KMS-11 (cell line): Measurements from ENCODE around the gene GPC2.

ENCODE experiments used
- H2AFZ ChIP-seq: fragments of 200-600 bp; sonication (generic); 2 replicates; pipeline ENCODE4 v1.6.1; 2016; ENCODE audit warnings: antibody characterized with exemption, mixed run types, low read depth
- H3K27ac ChIP-seq: fragments of 200-600 bp; sonication (generic); 2 replicates; pipeline ENCODE4 v1.6.1; 2016; ENCODE audit warnings: mild to moderate bottlenecking, mixed run types
- H3K27me3 ChIP-seq: fragments of 200-600 bp; sonication (generic); 2 replicates; pipeline ENCODE4 v1.6.1; 2017; ENCODE audit warnings: mild to moderate bottlenecking, low read depth, mixed run types, moderate library complexity; ENCODE audit not compliant: insufficient read depth
- H3K36me3 ChIP-seq: fragments of 200-600 bp; sonication (generic); 2 replicates; pipeline ENCODE4 v1.6.1; 2017; ENCODE audit warnings: mild to moderate bottlenecking, mixed run types; ENCODE audit not compliant: insufficient read depth
- H3K4me1 ChIP-seq: fragments of 200-600 bp; sonication (generic); 2 replicates; pipeline ENCODE4 v1.6.1; 2016; ENCODE audit warnings: mild to moderate bottlenecking, low read depth, mixed run types; ENCODE audit not compliant: poor library complexity, severe bottlenecking
- H3K4me2 ChIP-seq: fragments of 200-600 bp; sonication (generic); 2 replicates; pipeline ENCODE4 v1.7.0; 2016; ENCODE audit warnings: mild to moderate bottlenecking, mixed run types
- H3K4me3 ChIP-seq: fragments of 200-600 bp; sonication (generic); IDR thresholded peaks from 2 replicates; pipeline ENCODE4 v1.6.1; 2017; ENCODE audit warnings: low read depth, low read length, mixed read lengths; ENCODE audit not compliant: insufficient read depth
- H3K79me2 ChIP-seq: fragments of 200-600 bp; sonication (generic); 2 replicates; pipeline ENCODE4 v1.6.1; 2016; ENCODE audit warnings: low read depth, mixed run types; ENCODE audit not compliant: insufficient read depth
- H3K9ac ChIP-seq: fragments of 200-600 bp; sonication (generic); 2 replicates; pipeline ENCODE4 v1.6.1; 2016; ENCODE audit warnings: mild to moderate bottlenecking, mixed run types
- H4K20me1 ChIP-seq: fragments of 200-600 bp; sonication (generic); 2 replicates; pipeline ENCODE4 v1.6.1; 2016; ENCODE audit warnings: mild to moderate bottlenecking, mixed run types; ENCODE audit not compliant: insufficient read depth
- CTCF ChIP-seq: fragments of 200-600 bp; sonication (generic); conservative IDR thresholded peaks from 2 replicates; pipeline ENCODE4 v1.6.1; 2017; ENCODE audit warnings: low read depth, mild to moderate bottlenecking, antibody characterized with exemption, low read length, moderate library complexity, mixed read lengths

Gene GPC2

GRCh38 chr7:100128637-100128963 lies 48.6 kb downstream of the GPC2 start:
- H3K4me3 ChIP-seq, result no peak overlapping the region
- H3K27ac ChIP-seq, result no peak overlapping the region
- H3K27me3 ChIP-seq, result peaks cover 4% of the 10 kb centered on the region; the same call in 1 of the 2 replicates
- H3K79me2 ChIP-seq, result 0 out of 2 replicates have a peak, but pooled peaks cover 6% of the 10 kb centered on the region
- no peaks in the 10 kb centered on the region for H3K36me3 ChIP-seq
- H3K4me1 ChIP-seq, result peaks cover 53% of the 10 kb centered on the region
- TF ChIP-seq CTCF, result no peak
- no peaks in the 10 kb centered on the region for H4K20me1 ChIP-seq
- peak overlapping the region; percentile 83; the same call in 1 of the 2 replicates for H3K4me2 ChIP-seq
- H2AFZ ChIP-seq, result peak overlapping the region; percentile 91; the same call in 1 of the 2 replicates
- H3K9ac ChIP-seq, result no peak overlapping the region

GRCh38 chr7:100127866-100128636 lies 49.1 kb downstream of the GPC2 start:
- Histone ChIP-seq H3K4me3 (no peak overlapping the region), H3K4me1 (peaks cover 53% of the 10 kb centered on the region), H2AFZ (peak overlapping the region; percentile 91), H3K4me2 (peak overlapping the region; percentile 83), H3K79me2 (0 out of 2 replicates have a peak, but pooled peaks cover 6% of the 10 kb centered on the region), H3K27ac (no peak overlapping the region), H3K9ac (peak overlapping the region; percentile 79; the same call in 1 of the 2 replicates), H4K20me1 (no peaks in the 10 kb centered on the region), H3K36me3 (no peaks in the 10 kb centered on the region), H3K27me3 (peaks cover 4% of the 10 kb centered on the region; the same call in 1 of the 2 replicates)
- no peak for TF ChIP-seq CTCF

GRCh38 chr7:100126931-100127865 lies 50.0 kb downstream of the GPC2 start, which contains the start of gene MBLAC1:
MBLAC1 (plus strand) TSS chr7:100126967; CDS start chr7:100127396, 429 bp downstream.
- no peaks in the 10 kb centered on the region for H4K20me1 ChIP-seq
- H3K4me2 ChIP-seq, result peak within 1 kb of the TSS; percentile 83
- peaks cover 46% of the 10 kb centered on the region for H3K4me1 ChIP-seq
- H3K79me2 ChIP-seq, result 0 out of 2 replicates have a peak, but pooled peaks cover 6% of the 10 kb centered on the region
- peaks cover 3% of the 10 kb centered on the region; the same call in 1 of the 2 replicates for H3K27me3 ChIP-seq
- H2AFZ ChIP-seq, result peak within 1 kb of the TSS; percentile 91
- H3K4me3 ChIP-seq, result no peak within 1 kb of the TSS
- peak within 1 kb of the TSS; percentile 94 for H3K27ac ChIP-seq
- H3K36me3 ChIP-seq, result no peaks in the 10 kb centered on the region
- H3K9ac ChIP-seq, result peak within 1 kb of the TSS; percentile 79
- TF ChIP-seq CTCF, result no peak

- Histone ChIP-seq H3K27ac (peak overlapping the region; percentile 94), H4K20me1 (no peaks in the 10 kb centered on the region), H3K79me2 (0 out of 2 replicates have a peak, but pooled peaks cover 6% of the 10 kb centered on the region), H3K4me3 (no peak overlapping the region), H3K4me2 (peak overlapping the region; percentile 83), H3K36me3 (no peaks in the 10 kb centered on the region), H3K4me1 (peaks cover 42% of the 10 kb centered on the region), H3K27me3 (no peaks in the 10 kb centered on the region; the same call in 1 of the 2 replicates), H2AFZ (peak overlapping the region; percentile 91), H3K9ac (peak overlapping the region; percentile 79)
- no peak for TF ChIP-seq CTCF
These were observed 50.8 kb downstream of the GPC2 start for GRCh38 chr7:100126239-100126930.
